Measurements from ENCODE around the gene B4GALT1. TPM values are rescaled to one million over a fixed set of nuclear protein-coding genes. Genes with fewer than 3 reads are reported as not detected.

B4GALT1 gene
- polyA plus RNA-seq, 1 donor (not counting 4 experiments of a cell fraction or from before 2014, with no cell fraction given), result 55.1 TPM

GRCh38 chr9:33196736-33197135 is 29.6 kb upstream of the B4GALT1 start:
- FAIRE-seq (no peak), DNase-seq (ENCODE audit: low read depth, low spot score) (no peak)
- TF ChIP-seq EZH2 (IDR thresholded peaks at IDR 0.05; ENCODE audit: low read length) (no peak), CTCF (optimal IDR thresholded peaks at IDR 0.05 in 1 of 3, IDR thresholded peaks at IDR 0.05 in 1 of 3, conservative IDR thresholded peaks at IDR 0.05 in 1 of 3; ENCODE audit: extremely low read depth in 1 of 3, insufficient read depth in 2 of 3, low read length in 3 of 3) (no peak)
- no peak overlapping the region for H3K4me3 ChIP-seq (ENCODE audit: control insufficient read depth in 2 of 3, extremely low read depth in 1 of 3, insufficient read depth in 2 of 3, low read depth in 1 of 3, low read length in 3 of 3)
- H3K27ac ChIP-seq (ENCODE audit: control insufficient read depth, insufficient read depth, low read length), result no peak overlapping the region
- H3K27me3 ChIP-seq (ENCODE audit: control insufficient read depth, extremely low read depth, insufficient read depth, low read length), result no peaks in the 10 kb centered on the region
- no peaks in the 10 kb centered on the region for H3K9me3 ChIP-seq (ENCODE audit: control insufficient read depth, low read depth, low read length)
- H3K36me3 ChIP-seq (ENCODE audit: control insufficient read depth in 2 of 2, extremely low read depth in 1 of 2, insufficient read depth in 2 of 2, low read length in 2 of 2), result no peaks in the 10 kb centered on the region
- peaks cover 22% of the 10 kb centered on the region for H3K4me1 ChIP-seq (ENCODE audit: control insufficient read depth, extremely low read depth, insufficient read depth, low read length)
- dilution Hi-C loops (cut with MboI; ENCODE audit: extremely low pct_ligation_motif_present, low sequenced_read_pairs), result no loop called here
- no peak overlapping the region for H2AFZ ChIP-seq (ENCODE audit: control insufficient read depth, low read length)
- no peak overlapping the region for H3K9ac ChIP-seq (ENCODE audit: control insufficient read depth, extremely low read depth, insufficient read depth, low read length)
- H3K9me1 ChIP-seq (ENCODE audit: control insufficient read depth, extremely low read depth, insufficient read depth, low read length), result no peaks in the 10 kb centered on the region
- H4K20me1 ChIP-seq (ENCODE audit: control insufficient read depth, extremely low read depth, insufficient read depth, low read length), result no peaks in the 10 kb centered on the region
- H3K4me2 ChIP-seq (ENCODE audit: control insufficient read depth, extremely low read depth, insufficient read depth, low read depth, low read length), result no peak overlapping the region
- no peaks in the 10 kb centered on the region for H3K79me2 ChIP-seq (ENCODE audit: control insufficient read depth, insufficient read depth, low read length)

- TF ChIP-seq EZH2 (IDR thresholded peaks at IDR 0.05; ENCODE audit: low read length), result no peak
- no peak for TF ChIP-seq CTCF (optimal IDR thresholded peaks at IDR 0.05 in 1 of 3, IDR thresholded peaks at IDR 0.05 in 1 of 3, conservative IDR thresholded peaks at IDR 0.05 in 1 of 3; ENCODE audit: extremely low read depth in 1 of 3, insufficient read depth in 2 of 3, low read length in 3 of 3)
- Histone ChIP-seq H3K36me3 (ENCODE audit: control insufficient read depth in 2 of 2, extremely low read depth in 1 of 2, insufficient read depth in 2 of 2, low read length in 2 of 2) (no peaks in the 10 kb centered on the region), H3K79me2 (ENCODE audit: control insufficient read depth, insufficient read depth, low read length) (no peaks in the 10 kb centered on the region), H3K4me3 (ENCODE audit: control insufficient read depth in 2 of 3, extremely low read depth in 1 of 3, insufficient read depth in 2 of 3, low read depth in 1 of 3, low read length in 3 of 3) (no peak overlapping the region), H3K4me1 (ENCODE audit: control insufficient read depth, extremely low read depth, insufficient read depth, low read length) (peaks cover 28% of the 10 kb centered on the region), H2AFZ (ENCODE audit: control insufficient read depth, low read length) (no peak overlapping the region), H3K9me3 (ENCODE audit: control insufficient read depth, low read depth, low read length) (no peaks in the 10 kb centered on the region), H3K4me2 (ENCODE audit: control insufficient read depth, extremely low read depth, insufficient read depth, low read depth, low read length) (peak overlapping the region; percentile 27), H3K9me1 (ENCODE audit: control insufficient read depth, extremely low read depth, insufficient read depth, low read length) (no peaks in the 10 kb centered on the region), H3K27ac (ENCODE audit: control insufficient read depth, insufficient read depth, low read length) (peak overlapping the region; percentile 73), H4K20me1 (ENCODE audit: control insufficient read depth, extremely low read depth, insufficient read depth, low read length) (no peaks in the 10 kb centered on the region), H3K9ac (ENCODE audit: control insufficient read depth, extremely low read depth, insufficient read depth, low read length) (no peak overlapping the region), H3K27me3 (ENCODE audit: control insufficient read depth, extremely low read depth, insufficient read depth, low read length) (no peaks in the 10 kb centered on the region)
- FAIRE-seq (peak; percentile 87), DNase-seq (ENCODE audit: low read depth, low spot score) (peak; percentile 75)
- dilution Hi-C loops (cut with MboI; ENCODE audit: extremely low pct_ligation_motif_present, low sequenced_read_pairs), result no loop called here
Measured at GRCh38 chr9:33193818-33194217, 26.7 kb upstream of the B4GALT1 start.

Data from keratinocyte (primary cell).